Gastroesophageal sphincter (tissue), 4 donors: ENCODE data around the gene FAM149B1. TPM values are rescaled to one million over a fixed set of nuclear protein-coding genes. Genes with fewer than 3 reads are reported as not detected.

Experiments
- ATAC-seq: fragments of 150-250 bp; one replicate; pipeline ENCODE4 v1.9.1; 2016; ENCODE audit warnings: mild to moderate bottlenecking, moderate library complexity
- H3K27ac ChIP-seq, 4 donors: fragments of 200-600 bp; sonication (generic) in 3 of 4; 1 replicate in 3 of 4; 2 replicates in 1 of 4; pipeline ENCODE4 v1.5.1; 2016 to 2019
- H3K27me3 ChIP-seq: fragments of 200-600 bp; sonication (generic); one replicate; pipeline ENCODE4 v1.5.1; 2019
- H3K36me3 ChIP-seq, 2 donors: fragments of 200-600 bp; sonication (generic); one replicate each; pipeline ENCODE4 v1.5.1; 2019; ENCODE audit warnings: control low read depth in 1 of 2
- H3K4me1 ChIP-seq, 3 donors: fragments of 200-600 bp; sonication (generic); 1 replicate in 2 of 3; 2 replicates in 1 of 3; pipeline ENCODE4 v1.5.1; 2016 to 2019; ENCODE audit warnings: control low read depth in 2 of 3
- H3K4me3 ChIP-seq, 2 donors: fragments of 200-600 bp; sonication (generic); one replicate each; pipeline ENCODE4 v1.5.1; 2019; ENCODE audit warnings: mild to moderate bottlenecking in 1 of 2, moderate library complexity in 1 of 2
- H3K9me3 ChIP-seq, 3 donors: fragments of 200-600 bp; sonication (generic); one replicate each; pipeline ENCODE4 v1.5.1; 2017 to 2019; ENCODE audit warnings: control low read depth in 2 of 3
- EP300 ChIP-seq: sonication (generic); formaldehyde crosslinking; IDR thresholded peaks from one replicate; pipeline ENCODE4 v1.6.1; 2017; ENCODE audit warnings: antibody characterized with exemption, mild to moderate bottlenecking
- POLR2A ChIP-seq, 2 donors: fragments of 450-650 bp; IDR thresholded peaks; one replicate each; pipeline ENCODE4 v1.6.1; 2017; ENCODE audit warnings: antibody characterized with exemption in 2 of 2, mild to moderate bottlenecking in 2 of 2, moderate library complexity in 1 of 2
- POLR2AphosphoS5 ChIP-seq: sonication (generic); formaldehyde crosslinking; IDR thresholded peaks from one replicate; pipeline ENCODE4 v1.6.1; 2017; ENCODE audit warnings: antibody characterized with exemption
- WGBS, 2 donors: methylation state at CpG; one replicate each; pipeline ENCODE4 v1.1.5; 2018; ENCODE audit warnings: low coverage in 1 of 2; 5-methylcytosine and 5-hydroxymethylcytosine counted together
- small RNA-seq, 4 donors: library from RNA; depleted of rRNA; stranded (forward); fragments of <200 nt; gene quantifications; one replicate each; pipeline ENCODE3, GENCODE V24; 2016
- total RNA-seq, 4 donors: library from RNA; depleted of rRNA; stranded (reverse); fragments of >200 nt; gene quantifications; one replicate each; pipeline ENCODE4 v1.1.0, GENCODE V29; 2016
- TF ChIP-seq, protein P1 (sequence below), 4 experiments: fragments of 200-600 bp in 2 of 4; fragments of 450-650 bp in 2 of 4; sonication (generic) in 1 of 4; IDR thresholded peaks; one replicate each; pipeline ENCODE4 v1.5.1; 2017 to 2019; ENCODE audit warnings: antibody characterized with exemption in 4 of 4, mild to moderate bottlenecking in 2 of 4, moderate library complexity in 2 of 4

The FAM149B1 gene
- total RNA-seq, 4 donors from 2014 or later, result 10.9 to 16.2 (median 15.2) TPM

DNA sequence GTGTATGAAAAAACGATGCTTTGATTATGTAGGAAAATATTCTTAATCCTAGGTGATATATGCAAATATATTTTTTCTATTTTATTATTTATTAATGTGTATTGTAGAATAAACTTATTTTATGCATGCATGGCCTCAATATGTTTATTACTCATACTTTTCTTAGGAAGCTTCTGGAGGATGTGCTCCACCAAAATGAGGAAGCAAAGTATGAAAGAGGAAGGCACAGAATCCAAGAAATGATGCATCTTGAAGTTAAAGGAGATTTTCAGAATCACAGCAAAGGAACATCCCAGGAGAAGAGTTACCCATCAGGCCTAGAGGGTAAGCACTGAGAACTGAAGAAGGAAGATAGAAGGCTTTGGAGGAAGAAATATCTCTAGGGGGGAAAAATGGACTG is 119.5 kb downstream of the FAM149B1 start:
- no peak for ATAC-seq
- H3K4me1 ChIP-seq, result no peaks in the 10 kb centered on the region
- no peaks in the 10 kb centered on the region for H3K9me3 ChIP-seq
- 64 to 73% methylated on average over 1 of the region's 1 CpG for WGBS, 2 donors
- TF ChIP-seq POLR2AphosphoS5, result no peak
- H3K27ac ChIP-seq, result no peak overlapping the region
- H3K36me3 ChIP-seq, result peaks cover 0 to 8% of the 10 kb centered on the region in 2 donors
- no peak overlapping the region for H3K4me3 ChIP-seq
- H3K27me3 ChIP-seq, result no peaks in the 10 kb centered on the region

DNA sequence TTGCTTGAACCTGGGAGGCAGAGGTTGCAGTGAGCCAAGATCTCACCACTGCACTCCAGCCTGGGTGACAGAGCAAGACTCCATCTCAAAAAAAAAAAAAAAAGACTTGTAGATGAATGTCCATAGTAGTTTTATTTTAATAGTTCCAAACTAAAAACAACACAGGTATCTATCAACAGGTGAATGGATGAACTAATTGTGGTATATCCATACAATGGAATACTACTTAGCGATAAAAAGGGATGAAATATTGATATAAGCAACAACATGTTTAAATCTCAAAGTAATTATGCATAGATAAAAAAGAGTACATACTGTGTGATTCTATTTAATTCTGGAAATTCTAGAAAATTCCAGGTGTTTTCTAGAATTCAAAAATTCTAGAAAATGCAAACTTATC is 122.0 kb downstream of the FAM149B1 start:
- no peak overlapping the region for H3K4me3 ChIP-seq
- H3K27me3 ChIP-seq, result no peaks in the 10 kb centered on the region
- TF ChIP-seq POLR2A (IDR thresholded peaks at IDR 0.05) (no peak), EP300 (no peak), POLR2AphosphoS5 (no peak)
- TF ChIP-seq, protein P1, sequence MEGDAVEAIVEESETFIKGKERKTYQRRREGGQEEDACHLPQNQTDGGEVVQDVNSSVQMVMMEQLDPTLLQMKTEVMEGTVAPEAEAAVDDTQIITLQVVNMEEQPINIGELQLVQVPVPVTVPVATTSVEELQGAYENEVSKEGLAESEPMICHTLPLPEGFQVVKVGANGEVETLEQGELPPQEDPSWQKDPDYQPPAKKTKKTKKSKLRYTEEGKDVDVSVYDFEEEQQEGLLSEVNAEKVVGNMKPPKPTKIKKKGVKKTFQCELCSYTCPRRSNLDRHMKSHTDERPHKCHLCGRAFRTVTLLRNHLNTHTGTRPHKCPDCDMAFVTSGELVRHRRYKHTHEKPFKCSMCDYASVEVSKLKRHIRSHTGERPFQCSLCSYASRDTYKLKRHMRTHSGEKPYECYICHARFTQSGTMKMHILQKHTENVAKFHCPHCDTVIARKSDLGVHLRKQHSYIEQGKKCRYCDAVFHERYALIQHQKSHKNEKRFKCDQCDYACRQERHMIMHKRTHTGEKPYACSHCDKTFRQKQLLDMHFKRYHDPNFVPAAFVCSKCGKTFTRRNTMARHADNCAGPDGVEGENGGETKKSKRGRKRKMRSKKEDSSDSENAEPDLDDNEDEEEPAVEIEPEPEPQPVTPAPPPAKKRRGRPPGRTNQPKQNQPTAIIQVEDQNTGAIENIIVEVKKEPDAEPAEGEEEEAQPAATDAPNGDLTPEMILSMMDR (IDR thresholded peaks at IDR 0.05), result no peak
- H3K27ac ChIP-seq, result no peak overlapping the region
- 88 to 100% methylated on average over 1 of the region's 1 CpG for WGBS, 2 donors
- no peaks in the 10 kb centered on the region for H3K9me3 ChIP-seq
- H3K4me1 ChIP-seq, result no peaks in the 10 kb centered on the region
- ATAC-seq, result no peak
- peaks cover 0 to 8% of the 10 kb centered on the region in 2 donors for H3K36me3 ChIP-seq

DNA sequence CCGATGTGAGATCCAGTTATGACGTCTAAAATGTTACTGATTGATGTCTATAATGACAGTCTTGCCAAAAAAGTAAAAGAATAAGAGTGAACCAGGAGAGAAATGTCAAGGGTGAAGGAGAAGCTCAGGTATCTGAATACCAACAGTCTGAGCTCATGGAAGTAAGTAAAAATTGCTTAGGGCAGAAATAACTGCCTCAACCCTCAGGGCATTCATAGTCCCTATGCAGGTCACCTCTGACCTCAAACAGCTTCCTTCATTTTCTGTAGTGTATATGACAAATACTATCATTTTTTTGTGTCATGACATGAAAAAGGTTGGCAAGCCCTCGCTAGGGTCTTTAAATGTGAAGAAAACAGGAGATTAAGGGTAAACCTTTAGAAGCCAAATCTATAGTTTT is 125.5 kb downstream of the FAM149B1 start:
- 67 to 79% methylated on average over 3 of the region's 3 CpGs for WGBS, 2 donors
- TF ChIP-seq POLR2AphosphoS5 (no peak), POLR2A (IDR thresholded peaks at IDR 0.05) (no peak), EP300 (no peak)
- TF ChIP-seq, protein P1 (IDR thresholded peaks at IDR 0.05), result no peak

More for the DNA sequence above, 125.5 kb downstream of the FAM149B1 start:
- H3K36me3 ChIP-seq, result peaks cover 0 to 8% of the 10 kb centered on the region in 2 donors
- no peak overlapping the region for H3K27ac ChIP-seq
- no peaks in the 10 kb centered on the region for H3K9me3 ChIP-seq
- no peaks in the 10 kb centered on the region for H3K4me1 ChIP-seq
- no peaks in the 10 kb centered on the region for H3K27me3 ChIP-seq
- no peak overlapping the region for H3K4me3 ChIP-seq
- no peak for ATAC-seq

Small RNA genes within 50 kb of the gene (small RNA-seq; reads per million reads assigned to genes)
- gene RF00019 (0 reads per million in 4 donors), gene RNU6-833P (0 reads per million in 4 donors), gene SNORA11F (0 to 1.1 (median 0.63) reads per million in 4 donors)

Other genes with a start within 250 kb of the FAM149B1 start
- gene PLA2G12B, start 213.3 kb upstream of the FAM149B1 start, total RNA-seq, result not detected
- gene P4HA1, start 71.3 kb upstream of the FAM149B1 start, total RNA-seq, result 10 to 100 TPM; 23.3 to 36.2 (median 30.4) TPM
- 1 to 10 TPM; 1.1 to 4.6 (median 3.9) TPM for gene NUDT13, start 57.7 kb upstream of the FAM149B1 start, total RNA-seq
- gene ECD, start 111 bp upstream of the FAM149B1 start, total RNA-seq, result 10 to 100 TPM; 27.3 to 35.0 (median 30.5) TPM
- 10 to 100 TPM; 11.8 to 20.2 (median 14.3) TPM for gene DNAJC9, start 79.1 kb downstream of the FAM149B1 start, total RNA-seq
- gene MRPS16, start 84.5 kb downstream of the FAM149B1 start, total RNA-seq, result 10 to 100 TPM; 37.4 to 43.5 (median 40.3) TPM
- 1 to 10 TPM; 1.1 to 1.8 (median 1.2) TPM for gene CFAP70, start 190.7 kb downstream of the FAM149B1 start, total RNA-seq
- gene ANXA7, start 245.9 kb downstream of the FAM149B1 start, total RNA-seq, result 100 to 1,000 TPM; 119 to 144 (median 131) TPM